Activated naive CD4-positive, alpha-beta T cell treated with anti-CD3 and anti-CD28 coated beads for 36 hours (primary cell): ENCODE data around the gene TRO. TPM values are rescaled to one million over a fixed set of nuclear protein-coding genes. Genes with fewer than 3 reads are reported as not detected.

Experiments
- CTCF ChIA-PET: fragments of 350-600 bp; sonication (Branson Sonifier 250); formaldehyde crosslinking; loops from one replicate; lab custom pipeline; 2021; ENCODE audit warnings: antibody characterized with exemption; lab: Charles Lee
- DNase-seq: peaks from one replicate; pipeline ENCODE4 v3.0.0-alpha.2; 2020
- H3K27ac Mint-ChIP-seq: one replicate; pipeline ENCODE4 v1.8.0; 2021; ENCODE audit warnings: mild to moderate bottlenecking, mixed read lengths
- H3K27me3 Mint-ChIP-seq: one replicate; pipeline ENCODE4 v1.8.0; 2021; ENCODE audit warnings: low read depth, mixed read lengths
- H3K36me3 Mint-ChIP-seq: one replicate; pipeline ENCODE4 v1.8.0; 2021; ENCODE audit warnings: low read depth, mixed read lengths
- H3K4me1 Mint-ChIP-seq: one replicate; pipeline ENCODE4 v1.8.0; 2021; ENCODE audit warnings: low read depth, mixed read lengths
- H3K4me3 Mint-ChIP-seq: one replicate; pipeline ENCODE4 v1.8.0; 2021; ENCODE audit warnings: mild to moderate bottlenecking, moderate library complexity, mixed read lengths
- H3K9me3 Mint-ChIP-seq: one replicate; pipeline ENCODE4 v1.8.0; 2021; ENCODE audit warnings: mixed read lengths
- intact Hi-C: fragments of 100-400 bp; cut with micrococcal nuclease; formaldehyde crosslinking; loops from one replicate; pipeline ENCODE4 v1.15.1; 2023
- total RNA-seq, 2 experiments: library from RNA; stranded (reverse); gene quantifications; one replicate each; pipeline ENCODE4 v1.2.3, GENCODE V29; 2021

TRO gene, protein sequence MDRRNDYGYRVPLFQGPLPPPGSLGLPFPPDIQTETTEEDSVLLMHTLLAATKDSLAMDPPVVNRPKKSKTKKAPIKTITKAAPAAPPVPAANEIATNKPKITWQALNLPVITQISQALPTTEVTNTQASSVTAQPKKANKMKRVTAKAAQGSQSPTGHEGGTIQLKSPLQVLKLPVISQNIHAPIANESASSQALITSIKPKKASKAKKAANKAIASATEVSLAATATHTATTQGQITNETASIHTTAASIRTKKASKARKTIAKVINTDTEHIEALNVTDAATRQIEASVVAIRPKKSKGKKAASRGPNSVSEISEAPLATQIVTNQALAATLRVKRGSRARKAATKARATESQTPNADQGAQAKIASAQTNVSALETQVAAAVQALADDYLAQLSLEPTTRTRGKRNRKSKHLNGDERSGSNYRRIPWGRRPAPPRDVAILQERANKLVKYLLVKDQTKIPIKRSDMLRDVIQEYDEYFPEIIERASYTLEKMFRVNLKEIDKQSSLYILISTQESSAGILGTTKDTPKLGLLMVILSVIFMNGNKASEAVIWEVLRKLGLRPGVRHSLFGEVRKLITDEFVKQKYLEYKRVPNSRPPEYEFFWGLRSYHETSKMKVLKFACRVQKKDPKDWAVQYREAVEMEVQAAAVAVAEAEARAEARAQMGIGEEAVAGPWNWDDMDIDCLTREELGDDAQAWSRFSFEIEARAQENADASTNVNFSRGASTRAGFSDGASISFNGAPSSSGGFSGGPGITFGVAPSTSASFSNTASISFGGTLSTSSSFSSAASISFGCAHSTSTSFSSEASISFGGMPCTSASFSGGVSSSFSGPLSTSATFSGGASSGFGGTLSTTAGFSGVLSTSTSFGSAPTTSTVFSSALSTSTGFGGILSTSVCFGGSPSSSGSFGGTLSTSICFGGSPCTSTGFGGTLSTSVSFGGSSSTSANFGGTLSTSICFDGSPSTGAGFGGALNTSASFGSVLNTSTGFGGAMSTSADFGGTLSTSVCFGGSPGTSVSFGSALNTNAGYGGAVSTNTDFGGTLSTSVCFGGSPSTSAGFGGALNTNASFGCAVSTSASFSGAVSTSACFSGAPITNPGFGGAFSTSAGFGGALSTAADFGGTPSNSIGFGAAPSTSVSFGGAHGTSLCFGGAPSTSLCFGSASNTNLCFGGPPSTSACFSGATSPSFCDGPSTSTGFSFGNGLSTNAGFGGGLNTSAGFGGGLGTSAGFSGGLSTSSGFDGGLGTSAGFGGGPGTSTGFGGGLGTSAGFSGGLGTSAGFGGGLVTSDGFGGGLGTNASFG (N-terminal part only)
- total RNA-seq = 1 to 10 TPM; 2.7 to 4.0 TPM

GRCh38 chrX:54920610-54921426, at the start of gene TRO:
TSS of gene TRO (plus strand) at chrX:54920824. CDS start at chrX:54922247, 1,423 bp downstream.
- intact Hi-C loops = loop anchor here (1.0 to 2.0 kb wide), 2 partner anchors 79 to 282 kb away; partner anchors contain the start of gene APEX2
- Mint-ChIP-seq H3K4me1 (peaks cover 8% of the 10 kb centered on the region), H3K27me3 (no peaks in the 10 kb centered on the region), H3K27ac (peak within 1 kb of the TSS; percentile 73), H3K9me3 (no peaks in the 10 kb centered on the region), H3K36me3 (no peaks in the 10 kb centered on the region), H3K4me3 (peak within 1 kb of the TSS; percentile 87)
- CTCF ChIA-PET = no interaction called here
- peak; percentile 8 for DNase-seq

DNA sequence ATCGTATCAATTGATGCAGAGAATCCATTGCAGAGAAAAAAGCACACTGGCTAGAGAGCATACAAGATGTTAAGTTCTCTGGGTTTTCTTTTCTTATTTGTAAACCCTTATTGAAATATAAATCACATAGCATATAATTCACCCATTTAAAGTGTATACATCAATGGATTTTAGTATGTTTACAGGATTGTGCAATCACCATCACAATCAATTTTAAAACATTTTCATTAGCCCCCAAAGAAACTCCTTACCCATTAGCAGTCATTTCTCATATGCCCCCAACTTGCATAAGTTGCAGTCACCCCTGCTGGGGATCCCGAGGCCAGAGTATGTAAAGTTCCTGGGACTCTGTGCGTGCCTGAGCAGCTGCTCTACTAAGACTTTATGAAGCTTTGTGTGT, 34.9 kb upstream of the TRO start:
- CTCF ChIA-PET = interaction anchor here (1.1 kb wide), 1 partner anchor 171 kb away, joined by 3 read pairs; no protein-coding TSS in a partner anchor
- no peak overlapping the region for H3K27ac Mint-ChIP-seq
- intact Hi-C loops = no loop called here
- no peaks in the 10 kb centered on the region for H3K4me1 Mint-ChIP-seq
- H3K36me3 Mint-ChIP-seq = no peaks in the 10 kb centered on the region
- H3K9me3 Mint-ChIP-seq = no peaks in the 10 kb centered on the region
- H3K27me3 Mint-ChIP-seq = no peaks in the 10 kb centered on the region
- DNase-seq = no peak
- no peak overlapping the region for H3K4me3 Mint-ChIP-seq

GRCh38 chrX:54891573-54891972, 29.1 kb upstream of the TRO start:
- DNase-seq = peak; percentile 51
- Mint-ChIP-seq H3K4me1 (no peaks in the 10 kb centered on the region), H3K9me3 (peaks cover 2% of the 10 kb centered on the region), H3K27ac (no peak overlapping the region), H3K4me3 (no peak overlapping the region), H3K27me3 (no peaks in the 10 kb centered on the region), H3K36me3 (no peaks in the 10 kb centered on the region)
- CTCF ChIA-PET = interaction anchor here (0.6 to 3.4 kb wide), 10 partner anchors 10 to 168 kb away, joined by 3 to 20 read pairs (median 6); no protein-coding TSS in a partner anchor
- intact Hi-C loops = loop anchor here (1.0 to 5.0 kb wide), 3 partner anchors 166 to 452 kb away; no protein-coding TSS in a partner anchor

- H3K27ac Mint-ChIP-seq = no peak overlapping the region
- no peaks in the 10 kb centered on the region for H3K4me1 Mint-ChIP-seq
- no peak overlapping the region for H3K4me3 Mint-ChIP-seq
- peaks cover 2% of the 10 kb centered on the region for H3K9me3 Mint-ChIP-seq
- CTCF ChIA-PET = no interaction called here
- no peak for DNase-seq
- H3K27me3 Mint-ChIP-seq = no peaks in the 10 kb centered on the region
- H3K36me3 Mint-ChIP-seq = no peaks in the 10 kb centered on the region
- intact Hi-C loops = loop anchor here (5.0 kb wide), 1 partner anchor 268 kb away; no protein-coding TSS in a partner anchor
These were observed 26.5 kb upstream of the TRO start for GRCh38 chrX:54894159-54894558.

GRCh38 chrX:54909941-54910340, 10.7 kb upstream of the TRO start:
- CTCF ChIA-PET = no interaction called here
- no peaks in the 10 kb centered on the region for H3K36me3 Mint-ChIP-seq
- H3K4me3 Mint-ChIP-seq = no peak overlapping the region
- no peaks in the 10 kb centered on the region for H3K27me3 Mint-ChIP-seq
- H3K27ac Mint-ChIP-seq = no peak overlapping the region
- DNase-seq = no peak
- intact Hi-C loops = no loop called here
- no peaks in the 10 kb centered on the region for H3K4me1 Mint-ChIP-seq
- H3K9me3 Mint-ChIP-seq = peaks cover 6% of the 10 kb centered on the region

GRCh38 chrX:54921427-54922021, 900 bp downstream of the TRO start:
- Mint-ChIP-seq H3K27ac (peak overlapping the region; percentile 73), H3K4me1 (peaks cover 8% of the 10 kb centered on the region)
- CTCF ChIA-PET = no interaction called here

DNA sequence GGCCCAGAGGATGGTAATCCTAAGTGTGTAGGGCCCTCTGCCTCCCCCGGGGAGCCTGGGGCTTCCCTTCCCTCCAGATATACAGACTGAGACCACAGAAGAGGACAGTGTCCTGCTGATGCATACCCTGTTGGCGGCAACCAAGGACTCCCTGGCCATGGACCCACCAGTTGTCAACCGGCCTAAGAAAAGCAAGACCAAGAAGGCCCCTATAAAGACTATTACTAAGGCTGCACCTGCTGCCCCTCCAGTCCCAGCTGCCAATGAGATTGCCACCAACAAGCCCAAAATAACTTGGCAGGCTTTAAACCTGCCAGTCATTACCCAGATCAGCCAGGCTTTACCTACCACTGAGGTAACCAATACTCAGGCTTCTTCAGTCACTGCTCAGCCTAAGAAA, 1.9 kb downstream of the TRO start:
- no peak overlapping the region for H3K27ac Mint-ChIP-seq
- peak overlapping the region; percentile 87 for H3K4me3 Mint-ChIP-seq
- H3K9me3 Mint-ChIP-seq = no peaks in the 10 kb centered on the region
- H3K36me3 Mint-ChIP-seq = no peaks in the 10 kb centered on the region
- no peak for DNase-seq
- H3K4me1 Mint-ChIP-seq = peaks cover 8% of the 10 kb centered on the region
- CTCF ChIA-PET = no interaction called here
- intact Hi-C loops = no loop called here
- no peaks in the 10 kb centered on the region for H3K27me3 Mint-ChIP-seq

More at GRCh38 chrX:54921427-54922021, 900 bp downstream of the TRO start:
- Mint-ChIP-seq H3K36me3 (no peaks in the 10 kb centered on the region), H3K9me3 (no peaks in the 10 kb centered on the region), H3K4me3 (peak overlapping the region; percentile 87), H3K27me3 (no peaks in the 10 kb centered on the region)
- intact Hi-C loops = loop anchor here (1.0 to 2.0 kb wide), 2 partner anchors 79 to 283 kb away; partner anchors contain the start of gene APEX2
- DNase-seq = peak; percentile 70

GRCh38 chrX:54923376-54923775, 2.8 kb downstream of the TRO start:
- H3K27me3 Mint-ChIP-seq = no peaks in the 10 kb centered on the region
- H3K27ac Mint-ChIP-seq = no peak overlapping the region
- DNase-seq = no peak
- H3K36me3 Mint-ChIP-seq = no peaks in the 10 kb centered on the region
- CTCF ChIA-PET = no interaction called here
- peaks cover 8% of the 10 kb centered on the region for H3K4me1 Mint-ChIP-seq
- intact Hi-C loops = no loop called here
- H3K4me3 Mint-ChIP-seq = no peak overlapping the region
- H3K9me3 Mint-ChIP-seq = no peaks in the 10 kb centered on the region

- Mint-ChIP-seq H3K4me3 (no peak overlapping the region), H3K27ac (no peak overlapping the region), H3K4me1 (no peaks in the 10 kb centered on the region), H3K36me3 (no peaks in the 10 kb centered on the region), H3K9me3 (no peaks in the 10 kb centered on the region), H3K27me3 (no peaks in the 10 kb centered on the region)
- intact Hi-C loops = no loop called here
- CTCF ChIA-PET = no interaction called here
- DNase-seq = no peak
These were observed 6.4 kb downstream of the TRO start for GRCh38 chrX:54926978-54927377.

GRCh38 chrX:54928876-54929275, 8.3 kb downstream of the TRO start:
- CTCF ChIA-PET = no interaction called here
- no peaks in the 10 kb centered on the region for H3K4me1 Mint-ChIP-seq
- intact Hi-C loops = no loop called here
- no peak overlapping the region for H3K27ac Mint-ChIP-seq
- DNase-seq = no peak
- no peaks in the 10 kb centered on the region for H3K27me3 Mint-ChIP-seq
- H3K9me3 Mint-ChIP-seq = no peaks in the 10 kb centered on the region
- H3K4me3 Mint-ChIP-seq = no peak overlapping the region
- no peaks in the 10 kb centered on the region for H3K36me3 Mint-ChIP-seq
